Testis (tissue), 3 donors: ENCODE measurements around the gene LTB4R2. TPM values are rescaled to one million over a fixed set of nuclear protein-coding genes. Genes with fewer than 3 reads are reported as not detected.
"Not testable (repeated sequence)": the region's sequence is repeated elsewhere in the genome, so short reads cannot be mapped to it uniquely, and the experiment has no call there.

Experiments
- DNase-seq: peaks from one replicate; pipeline ENCODE4 v3.0.0-alpha.2; 2019
- H3K27ac ChIP-seq, 2 donors: fragments of 200-600 bp; sonication (generic); one replicate each; pipeline ENCODE4 v1.5.1; 2019
- H3K27me3 ChIP-seq: fragments of 200-600 bp; sonication (generic); one replicate; pipeline ENCODE4 v1.5.1; 2019
- H3K36me3 ChIP-seq: fragments of 200-600 bp; sonication (generic); one replicate; pipeline ENCODE4 v1.5.1; 2017; ENCODE audit warnings: low read depth; ENCODE audit errors: missing control alignments
- H3K4me1 ChIP-seq: fragments of 200-600 bp; sonication (generic); one replicate; pipeline ENCODE4 v1.5.1; 2019
- H3K4me3 ChIP-seq, 2 donors: fragments of 200-600 bp; sonication (generic); one replicate each; pipeline ENCODE4 v1.5.1; 2017 to 2019
- H3K9me3 ChIP-seq: fragments of 200-600 bp; sonication (generic); one replicate; pipeline ENCODE4 v1.5.1; 2017
- POLR2A ChIP-seq: fragments of 450-650 bp; IDR thresholded peaks from one replicate; pipeline ENCODE4 v1.6.1; 2017; ENCODE audit warnings: antibody characterized with exemption, mild to moderate bottlenecking, moderate library complexity
- WGBS, 2 donors: methylation state at CpG; one replicate each; pipeline ENCODE4 v1.1.5; 2018; 5-methylcytosine and 5-hydroxymethylcytosine counted together
- intact Hi-C: fragments of 100-400 bp; cut with DNase I; formaldehyde crosslinking; loops from one replicate; pipeline ENCODE4 v1.15.1; 2023; ENCODE audit warnings: low total_unique reads
- polyA plus RNA-seq: library from polyadenylated mRNA; stranded (reverse); fragments of 350-450 nt; fragmentation: Illumina TruSeq; extraction: RNeasy Lipid Tissue Mini Kit (QIAGEN cat#74804); gene quantifications from one replicate; pipeline ENCODE4 v1.2.3, GENCODE V29; 2014; ENCODE audit warnings: low read depth, low replicate concordance; ENCODE audit not compliant: insufficient read depth
- total RNA-seq, 2 donors: library from RNA; depleted of rRNA; stranded (reverse); fragments of >200 nt; gene quantifications; one replicate each; pipeline ENCODE4 v1.2.3, GENCODE V29; 2016
- TF ChIP-seq, protein P1 (sequence below), 3 experiments: fragments of 450-650 bp in 2 of 3; fragments of 200-600 bp in 1 of 3; sonication (generic) in 1 of 3; IDR thresholded peaks; one replicate each; pipeline ENCODE4 v1.5.1; 2016 to 2019; ENCODE audit warnings: antibody characterized with exemption in 3 of 3, mild to moderate bottlenecking in 2 of 3, moderate library complexity in 1 of 3

LTB4R2 gene
- total and polyA plus RNA-seq, 3 donors from 2014 or later, result 4.2 to 28.1 (median 23.4) TPM

DNA sequence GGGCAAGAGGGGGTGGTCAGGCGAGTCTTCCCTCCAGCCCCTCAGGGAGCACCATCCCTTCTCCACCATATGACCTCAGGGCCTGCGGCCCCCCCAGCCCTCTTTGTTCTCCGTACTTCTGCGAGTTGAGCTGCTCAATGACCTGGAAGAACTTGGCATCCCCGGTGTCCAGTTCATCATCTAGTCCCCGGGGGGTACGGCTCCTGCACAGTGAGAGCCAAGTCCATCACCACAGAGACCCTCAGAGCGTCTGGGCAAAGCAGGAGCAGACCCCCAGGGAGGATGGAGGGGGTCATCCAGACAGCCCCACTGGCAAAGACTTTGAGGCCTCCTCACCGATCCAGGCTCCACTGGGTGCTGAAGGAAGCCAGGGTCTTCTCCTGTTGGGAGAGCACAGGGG, 16.0 kb downstream of the LTB4R2 start:
- no peak for DNase-seq
- 86 to 92% methylated on average over 9 of the region's 9 CpGs for WGBS, 2 donors
- intact Hi-C loops, result no loop called here
- Histone ChIP-seq H3K36me3 (no peaks in the 10 kb centered on the region), H3K4me3 (no peak overlapping the region), H3K27me3 (no peaks in the 10 kb centered on the region), H3K4me1 (no peaks in the 10 kb centered on the region), H3K27ac (no peak overlapping the region), H3K9me3 (no peaks in the 10 kb centered on the region)
- TF ChIP-seq, protein P1, sequence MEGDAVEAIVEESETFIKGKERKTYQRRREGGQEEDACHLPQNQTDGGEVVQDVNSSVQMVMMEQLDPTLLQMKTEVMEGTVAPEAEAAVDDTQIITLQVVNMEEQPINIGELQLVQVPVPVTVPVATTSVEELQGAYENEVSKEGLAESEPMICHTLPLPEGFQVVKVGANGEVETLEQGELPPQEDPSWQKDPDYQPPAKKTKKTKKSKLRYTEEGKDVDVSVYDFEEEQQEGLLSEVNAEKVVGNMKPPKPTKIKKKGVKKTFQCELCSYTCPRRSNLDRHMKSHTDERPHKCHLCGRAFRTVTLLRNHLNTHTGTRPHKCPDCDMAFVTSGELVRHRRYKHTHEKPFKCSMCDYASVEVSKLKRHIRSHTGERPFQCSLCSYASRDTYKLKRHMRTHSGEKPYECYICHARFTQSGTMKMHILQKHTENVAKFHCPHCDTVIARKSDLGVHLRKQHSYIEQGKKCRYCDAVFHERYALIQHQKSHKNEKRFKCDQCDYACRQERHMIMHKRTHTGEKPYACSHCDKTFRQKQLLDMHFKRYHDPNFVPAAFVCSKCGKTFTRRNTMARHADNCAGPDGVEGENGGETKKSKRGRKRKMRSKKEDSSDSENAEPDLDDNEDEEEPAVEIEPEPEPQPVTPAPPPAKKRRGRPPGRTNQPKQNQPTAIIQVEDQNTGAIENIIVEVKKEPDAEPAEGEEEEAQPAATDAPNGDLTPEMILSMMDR (IDR thresholded peaks at IDR 0.05), result no peak
- TF ChIP-seq POLR2A, result no peak

DNA sequence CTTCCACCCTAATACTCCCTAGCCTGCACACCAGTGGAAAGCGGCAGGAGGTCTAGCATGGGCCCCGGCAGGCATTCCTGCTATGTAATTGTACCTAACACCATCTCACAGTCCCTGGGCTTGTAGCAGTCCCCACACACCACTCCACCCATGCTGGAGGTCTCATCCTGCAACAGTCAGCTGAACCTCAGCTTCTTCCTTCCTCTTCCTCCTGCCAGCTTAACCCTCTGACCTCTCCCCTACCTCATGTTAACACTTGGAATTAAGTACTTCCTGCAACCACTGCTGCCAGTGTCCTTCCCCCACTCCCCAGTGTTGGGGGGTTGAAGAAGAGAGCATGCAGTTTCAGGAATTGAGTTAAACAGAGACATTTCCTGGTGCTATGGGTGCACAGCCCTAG, 17.4 kb downstream of the LTB4R2 start:
- intact Hi-C loops, result no loop called here
- DNase-seq, result no peak
- Histone ChIP-seq H3K9me3 (no peaks in the 10 kb centered on the region), H3K4me3 (no peak overlapping the region), H3K4me1 (peaks cover 2% of the 10 kb centered on the region), H3K27me3 (no peaks in the 10 kb centered on the region), H3K36me3 (no peaks in the 10 kb centered on the region), H3K27ac (no peak overlapping the region)
- no peak for TF ChIP-seq POLR2A
- TF ChIP-seq, protein P1 (IDR thresholded peaks at IDR 0.05), result no peak
- 75 to 80% methylated on average over 1 to 2 of the region's 2 CpGs for WGBS, 2 donors

DNA sequence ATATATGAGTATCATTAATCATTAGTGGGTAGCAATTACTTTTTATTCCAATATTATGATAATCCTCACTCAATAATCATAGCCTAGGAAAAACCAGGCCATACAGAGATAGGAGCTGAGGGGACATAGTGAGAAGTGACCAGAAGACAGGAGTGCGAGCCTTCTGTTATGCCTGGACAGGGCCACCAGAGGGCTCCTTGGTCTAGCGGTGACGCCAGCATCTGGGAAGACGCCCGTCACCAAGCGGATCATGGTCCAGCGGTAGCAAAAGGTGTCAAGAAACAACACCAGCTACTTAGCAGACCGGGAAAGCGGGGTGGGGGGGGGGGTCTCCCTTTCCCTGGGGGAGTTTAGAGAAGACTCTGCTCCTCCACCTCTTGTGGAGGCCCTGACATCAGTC, 18.0 kb downstream of the LTB4R2 start:
- H3K27ac ChIP-seq, H3K9me3 ChIP-seq, intact Hi-C loops, H3K27me3 ChIP-seq, H3K36me3 ChIP-seq, H3K4me3 ChIP-seq, H3K4me1 ChIP-seq: not testable (repeated sequence)
- DNase-seq, result peak; percentile 77
- WGBS, 2 donors, result 20 to 46% methylated on average over 7 to 9 of the region's 9 CpGs
- TF ChIP-seq, protein P1 (IDR thresholded peaks at IDR 0.05), result peak; percentile 55 to 78 (median 62)

DNA sequence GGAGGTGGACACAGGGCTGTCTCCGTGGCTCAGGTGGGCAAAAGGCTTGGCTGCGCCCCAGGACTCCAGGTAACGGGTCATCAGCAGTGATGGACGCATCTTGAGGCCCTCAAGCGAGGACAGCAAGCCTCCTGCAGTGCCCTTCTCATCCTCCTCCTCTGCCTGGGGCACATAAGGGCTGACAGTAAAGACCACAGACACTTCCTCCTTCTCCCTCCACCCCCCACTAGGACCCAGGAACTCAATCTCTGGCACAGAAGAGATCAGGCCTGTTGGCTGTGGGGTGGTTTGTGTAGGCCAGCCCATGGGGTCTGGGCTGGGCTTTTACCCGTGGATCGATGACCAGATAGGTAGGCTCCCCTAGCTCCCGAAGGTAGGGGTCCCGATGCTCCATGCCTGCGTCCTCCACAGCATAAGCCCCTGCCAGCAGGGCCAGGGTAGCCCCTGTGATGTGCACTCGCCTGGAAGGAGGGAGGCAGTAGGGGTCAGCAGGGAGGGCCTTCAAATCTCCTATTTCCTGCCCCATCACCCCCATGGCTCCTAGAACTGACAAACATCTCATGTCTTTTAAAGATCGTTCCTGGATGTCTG, 19.2 kb downstream of the LTB4R2 start:
- H3K36me3 ChIP-seq, result no peaks in the 10 kb centered on the region
- DNase-seq, result no peak
- no peaks in the 10 kb centered on the region for H3K9me3 ChIP-seq
- peaks cover 10% of the 10 kb centered on the region for H3K4me1 ChIP-seq
- intact Hi-C loops, result no loop called here
- TF ChIP-seq, protein P1 (IDR thresholded peaks at IDR 0.05), result no peak
- no peak for TF ChIP-seq POLR2A
- H3K4me3 ChIP-seq, result no peak overlapping the region
- no peaks in the 10 kb centered on the region for H3K27me3 ChIP-seq
- no peak overlapping the region for H3K27ac ChIP-seq
- 87% methylated on average over 12 of the region's 12 CpGs for WGBS, 2 donors

DNA sequence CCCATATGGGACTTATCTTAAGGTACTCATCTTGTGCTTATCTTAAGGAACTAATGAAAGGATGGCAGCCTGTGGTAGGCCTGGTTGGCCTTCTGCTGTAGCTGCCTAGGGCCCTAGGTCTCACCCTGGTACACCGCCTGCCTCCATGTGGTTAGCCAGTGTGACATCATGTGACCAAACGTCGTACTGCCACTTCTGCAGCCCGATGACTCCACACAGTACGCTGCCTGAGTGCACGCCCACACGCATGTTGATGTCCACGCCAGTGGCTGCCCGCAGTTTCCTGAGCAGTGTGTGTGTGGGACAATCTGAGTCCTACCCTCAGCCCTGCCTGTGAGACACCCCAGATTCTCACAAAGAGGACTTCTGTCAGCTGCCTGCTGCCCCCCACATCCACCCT, 19.8 kb downstream of the LTB4R2 start:
- DNase-seq, result peak; percentile 46
- Histone ChIP-seq H3K36me3 (no peaks in the 10 kb centered on the region), H3K4me3 (no peak overlapping the region), H3K27ac (no peak overlapping the region), H3K27me3 (no peaks in the 10 kb centered on the region), H3K9me3 (no peaks in the 10 kb centered on the region), H3K4me1 (peaks cover 16% of the 10 kb centered on the region)
- 81 to 95% methylated on average over 8 to 9 of the region's 9 CpGs for whole genome bisulfite sequencing, 2 donors
- no peak for TF ChIP-seq POLR2A
- intact Hi-C loops, result loop anchor here (5.0 kb wide), 1 partner anchor 103 kb away; no protein-coding TSS in a partner anchor
